Activated naive CD4-positive, alpha-beta T cell treated with anti-CD3 and anti-CD28 coated beads, Interleukin-2, amount 50 U/mL, for 72 hours (primary cell): ENCODE data around the gene PSENEN. TPM values are rescaled to one million over a fixed set of nuclear protein-coding genes. Genes with fewer than 3 reads are reported as not detected.

ENCODE experiments used
- ATAC-seq, 2 donors: fragments of 150-1000 bp; cut with Tn5 transposase; 2 replicates each; pipeline ENCODE4 v1.10.0; 2021; ENCODE audit warnings: mild to moderate bottlenecking in 2 of 2, moderate library complexity in 2 of 2
- DNase-seq, 2 donors: peaks; one replicate each; pipeline ENCODE4 v3.0.0; 2021 to 2022; ENCODE audit warnings: low spot score in 2 of 2
- H3K27ac Mint-ChIP-seq, 2 donors: one replicate each; pipeline ENCODE4 v1.8.0; 2022; ENCODE audit warnings: mild to moderate bottlenecking in 2 of 2, mixed read lengths in 2 of 2
- H3K36me3 Mint-ChIP-seq, 2 donors: one replicate each; pipeline ENCODE4 v1.8.0; 2022; ENCODE audit warnings: mixed read lengths in 2 of 2
- H3K9me3 Mint-ChIP-seq, 2 donors: one replicate each; pipeline ENCODE4 v1.8.0; 2022; ENCODE audit warnings: mixed read lengths in 2 of 2
- total RNA-seq, 2 donors: library from RNA; stranded (reverse); gene quantifications; one replicate each; pipeline ENCODE4 v1.2.3, GENCODE V29; 2022

The PSENEN gene
- total RNA-seq, 2 donors from 2014 or later, result 43.2 to 49.4 TPM

- H3K36me3 Mint-ChIP-seq, result peaks cover 5 to 8% of the 10 kb centered on the region in 2 donors
These were observed 8.4 kb downstream of the PSENEN start for GRCh38 chr19:35753634-35754369.

GRCh38 chr19:35754370-35755130, 9.1 kb downstream of the PSENEN start:
- H3K9me3 Mint-ChIP-seq, result no peaks in the 10 kb centered on the region
- peaks cover 5 to 8% of the 10 kb centered on the region in 2 donors for H3K36me3 Mint-ChIP-seq
- no peak for ATAC-seq
- H3K27ac Mint-ChIP-seq, result no peak overlapping the region
- no peak for DNase-seq

More at GRCh38 chr19:35753634-35754369, 8.4 kb downstream of the PSENEN start:
- Mint-ChIP-seq H3K9me3 (no peaks in the 10 kb centered on the region), H3K27ac (no peak overlapping the region)
- ATAC-seq, result no peak
- DNase-seq, result no peak

- peaks cover 5 to 8% of the 10 kb centered on the region in 2 donors for H3K36me3 Mint-ChIP-seq
- no peaks in the 10 kb centered on the region for H3K9me3 Mint-ChIP-seq
- ATAC-seq (no peak), DNase-seq (no peak)
- no peak overlapping the region for H3K27ac Mint-ChIP-seq
These were observed 9.7 kb downstream of the PSENEN start for GRCh38 chr19:35755131-35755549.

- Mint-ChIP-seq H3K36me3 (peaks cover 5 to 8% of the 10 kb centered on the region in 2 donors), H3K9me3 (no peaks in the 10 kb centered on the region), H3K27ac (peak overlapping the region in 1 of 2 donors; percentile 79)
- peak in 1 of 2 donors; percentile 60 for DNase-seq
- ATAC-seq, result peak in 1 of 2 donors; percentile 8
These were observed 10.3 kb downstream of the PSENEN start for GRCh38 chr19:35755550-35756376.

GRCh38 chr19:35756377-35757230, 11.2 kb downstream of the PSENEN start, which contains the start of gene HSPB6:
HSPB6 (minus strand) TSS chr19:35757029; CDS start chr19:35757008, 21 bp downstream.
- no peak for ATAC-seq
- no peak for DNase-seq
- Mint-ChIP-seq H3K27ac (peak within 1 kb of the TSS; percentile 90 to 97), H3K36me3 (peaks cover 5 to 8% of the 10 kb centered on the region in 2 donors), H3K9me3 (no peaks in the 10 kb centered on the region)

- Mint-ChIP-seq H3K9me3 (no peaks in the 10 kb centered on the region), H3K27ac (peak overlapping the region; percentile 90 to 97), H3K36me3 (peaks cover 8 to 11% of the 10 kb centered on the region in 2 donors)
- DNase-seq, result peak in 1 of 2 donors; percentile 46
- ATAC-seq, result peak; percentile 14 to 15
These were observed 11.8 kb downstream of the PSENEN start for GRCh38 chr19:35757231-35757748.

GRCh38 chr19:35757749-35758608, 12.5 kb downstream of the PSENEN start, which contains the start of gene PROSER3:
PROSER3 (plus strand) TSS chr19:35758176; CDS start chr19:35758216, 40 bp downstream.
- peaks cover 8 to 11% of the 10 kb centered on the region in 2 donors for H3K36me3 Mint-ChIP-seq

GRCh38 chr19:35759697-35760096, 14.2 kb downstream of the PSENEN start:
- H3K9me3 Mint-ChIP-seq, result no peaks in the 10 kb centered on the region
- peak overlapping the region in 1 of 2 donors; percentile 67 for H3K27ac Mint-ChIP-seq
- H3K36me3 Mint-ChIP-seq, result peaks cover 5 to 11% of the 10 kb centered on the region in 2 donors
- DNase-seq, result no peak
- no peak for ATAC-seq

More at GRCh38 chr19:35757749-35758608, 12.5 kb downstream of the PSENEN start, which contains the start of gene PROSER3:
- Mint-ChIP-seq H3K9me3 (no peaks in the 10 kb centered on the region), H3K27ac (peak within 1 kb of the TSS; percentile 90 to 97)
- DNase-seq (peak; percentile 99 to 100), ATAC-seq (peak; percentile 97 to 98)

- DNase-seq, result no peak
- no peak for ATAC-seq
- Mint-ChIP-seq H3K27ac (no peak overlapping the region), H3K36me3 (peaks cover 5 to 11% of the 10 kb centered on the region in 2 donors), H3K9me3 (no peaks in the 10 kb centered on the region)
These were observed 15.4 kb downstream of the PSENEN start for GRCh38 chr19:35760711-35761349.

- ATAC-seq, result no peak
These were observed 19.2 kb downstream of the PSENEN start for GRCh38 chr19:35764432-35765315.

GRCh38 chr19:35766571-35767104, 21.2 kb downstream of the PSENEN start:
- DNase-seq (no peak), ATAC-seq (no peak)
- no peaks in the 10 kb centered on the region for H3K9me3 Mint-ChIP-seq
- H3K27ac Mint-ChIP-seq, result no peak overlapping the region
- peaks cover 0 to 22% of the 10 kb centered on the region in 2 donors for H3K36me3 Mint-ChIP-seq

More at GRCh38 chr19:35764432-35765315, 19.2 kb downstream of the PSENEN start:
- Mint-ChIP-seq H3K27ac (no peak overlapping the region), H3K9me3 (no peaks in the 10 kb centered on the region), H3K36me3 (peaks cover 0 to 21% of the 10 kb centered on the region in 2 donors)
- DNase-seq, result no peak

GRCh38 chr19:35767288-35768081, 22.0 kb downstream of the PSENEN start:
- no peaks in the 10 kb centered on the region for H3K9me3 Mint-ChIP-seq
- no peak overlapping the region for H3K27ac Mint-ChIP-seq
- no peak for DNase-seq
- peaks cover 0 to 16% of the 10 kb centered on the region in 2 donors for H3K36me3 Mint-ChIP-seq
- ATAC-seq, result no peak
